H1 (cell line): ENCODE data around the gene FBXL15. TPM values are rescaled to one million over a fixed set of nuclear protein-coding genes. Genes with fewer than 3 reads are reported as not detected.

ENCODE experiments used
- CTCF ChIA-PET: fragments of 300-600 bp; sonication (Branson Sonifier 250); formaldehyde crosslinking; loops from one replicate; lab custom pipeline; 2021; ENCODE audit not compliant: partially characterized antibody; lab: Charles Lee
- POLR2A ChIA-PET: fragments of 300-600 bp; sonication (Branson Sonifier 250); formaldehyde crosslinking; loops from one replicate; lab custom pipeline; 2021; ENCODE audit warnings: inconsistent platforms; ENCODE audit not compliant: partially characterized antibody; lab: Charles Lee
- DNase-seq, 2 experiments: peaks; one replicate each; pipeline versions ENCODE4 v3.0.0 to v3.0.0-alpha.2; 2010 to 2022; ENCODE audit warnings: low spot score in 2 of 2, low read depth in 1 of 2, mixed read lengths in 1 of 2
- FAIRE-seq: peaks from 2 replicates; lab custom pipeline; 2011; peaks lifted over from hg19 to GRCh38; lab: Jason Lieb, UNC
- H2AFZ ChIP-seq: 2 replicates; pipeline ENCODE4 v1.8.1; 2012; ENCODE audit warnings: low read length, inconsistent platforms
- H2AK5ac ChIP-seq: 2 replicates; pipeline ENCODE4 v1.6.1; 2013; ENCODE audit warnings: low read depth, low read length
- H2BK120ac ChIP-seq: replicated peaks from 2 replicates; pipeline ENCODE3; 2013; ENCODE audit warnings: low read depth, low read length, inconsistent platforms
- H2BK12ac ChIP-seq: 2 replicates; pipeline ENCODE4 v1.6.1; 2013; ENCODE audit warnings: low read depth, low read length
- H2BK15ac ChIP-seq: 2 replicates; pipeline ENCODE4 v1.6.1; 2013; ENCODE audit warnings: low read length
- H2BK20ac ChIP-seq: 2 replicates; pipeline ENCODE4 v1.6.1; 2013; ENCODE audit warnings: low read length
- H2BK5ac ChIP-seq: 2 replicates; pipeline ENCODE4 v1.6.1; 2013; ENCODE audit warnings: low read depth, low read length
- H3K14ac ChIP-seq: 2 replicates; pipeline ENCODE4 v1.6.1; 2013; ENCODE audit warnings: inconsistent platforms; ENCODE audit not compliant: insufficient read length
- H3K18ac ChIP-seq: 2 replicates; pipeline ENCODE4 v1.6.1; 2013; ENCODE audit warnings: low read length; ENCODE audit errors: extremely low read depth
- H3K23ac ChIP-seq: 2 replicates; pipeline ENCODE4 v1.6.1; 2013; ENCODE audit warnings: inconsistent platforms; ENCODE audit not compliant: insufficient read length
- H3K23me2 ChIP-seq: 2 replicates; pipeline ENCODE4 v1.6.1; 2013; ENCODE audit warnings: low read depth, low read length
- H3K27ac ChIP-seq: 2 replicates; pipeline ENCODE4 v1.6.1; 2011; ENCODE audit warnings: low read depth, low read length, inconsistent platforms
- H3K27me3 ChIP-seq, 4 experiments: replicated peaks in 1 of 4; 1 replicate in 1 of 4; 2 replicates in 3 of 4; pipeline versions ENCODE4 v1.6.1 to v1.8.1; 2011 to 2013; ENCODE audit warnings: low read length in 3 of 4, mild to moderate bottlenecking in 3 of 4, inconsistent platforms in 2 of 4, mixed read lengths in 2 of 4, moderate library complexity in 1 of 4; ENCODE audit not compliant: control insufficient read depth in 3 of 4, insufficient read depth in 3 of 4; ENCODE audit errors: extremely low read depth in 1 of 4
- H3K36me3 ChIP-seq, 4 experiments: 2 replicates each; pipeline versions ENCODE4 v1.6.1 to v1.8.1; 2011 to 2013; ENCODE audit warnings: mild to moderate bottlenecking in 4 of 4, low read length in 3 of 4, moderate library complexity in 2 of 4, control low read depth in 1 of 4, inconsistent platforms in 1 of 4; ENCODE audit not compliant: insufficient read depth in 4 of 4, control insufficient read depth in 2 of 4
- H3K4ac ChIP-seq: replicated peaks from 2 replicates; pipeline ENCODE3; 2013; ENCODE audit warnings: low read length, low read depth, mixed read lengths, inconsistent platforms; ENCODE audit not compliant: insufficient read length
- H3K4me1 ChIP-seq, 4 experiments: replicated peaks in 1 of 4; 1 replicate in 1 of 4; 2 replicates in 3 of 4; pipeline versions ENCODE4 v1.6.1 to v1.8.1; 2011 to 2013; ENCODE audit warnings: low read length in 3 of 4, inconsistent platforms in 2 of 4, mixed read lengths in 1 of 4; ENCODE audit not compliant: insufficient read depth in 4 of 4, control insufficient read depth in 3 of 4
- H3K4me2 ChIP-seq, 2 experiments: 2 replicates each; pipeline versions ENCODE4 v1.6.1 to v1.8.1; 2011 to 2013; ENCODE audit warnings: low read depth in 2 of 2, low read length in 2 of 2, control low read depth in 1 of 2, inconsistent platforms in 1 of 2, mild to moderate bottlenecking in 1 of 2; ENCODE audit not compliant: insufficient read depth in 1 of 2
- H3K4me3 ChIP-seq, 4 experiments: fragments of 200-600, 300-600 bp in 1 of 4; sonication (generic), shearing (Covaris generic), sonication (Bioruptor Twin) in 1 of 4; 2 replicates each; pipeline versions ENCODE4 v1.5.1 to v1.8.1; 2011 to 2016; ENCODE audit warnings: low read length in 4 of 4, low read depth in 3 of 4, control low read depth in 2 of 4, inconsistent platforms in 2 of 4, mild to moderate bottlenecking in 2 of 4, mixed read lengths in 1 of 4, moderate library complexity in 1 of 4; ENCODE audit not compliant: insufficient read depth in 2 of 4; ENCODE audit errors: extremely low read depth in 1 of 4
- H3K56ac ChIP-seq: replicated peaks from 2 replicates; pipeline ENCODE3; 2013; ENCODE audit warnings: low read depth, mild to moderate bottlenecking, mixed read lengths, low read length, inconsistent platforms; ENCODE audit not compliant: insufficient read length
- H3K79me1 ChIP-seq: 2 replicates; pipeline ENCODE4 v1.6.1; 2013; ENCODE audit warnings: low read depth, low read length, control low read depth
- H3K79me2 ChIP-seq, 2 experiments: 2 replicates each; pipeline versions ENCODE4 v1.6.1 to v1.8.1; 2012 to 2013; ENCODE audit warnings: low read length in 2 of 2, mild to moderate bottlenecking in 2 of 2, inconsistent platforms in 1 of 2; ENCODE audit not compliant: insufficient read depth in 2 of 2, control insufficient read depth in 1 of 2
- H3K9ac ChIP-seq, 4 experiments: replicated peaks in 1 of 4; 1 replicate in 1 of 4; 2 replicates in 3 of 4; pipeline versions ENCODE4 v1.6.1 to v1.8.1; 2011 to 2013; ENCODE audit warnings: low read depth in 3 of 4, low read length in 3 of 4, control low read depth in 2 of 4, mild to moderate bottlenecking in 2 of 4, moderate library complexity in 2 of 4, inconsistent platforms in 1 of 4; ENCODE audit errors: extremely low read depth in 1 of 4
- H3K9me3 ChIP-seq, 2 experiments: 2 replicates each; pipeline versions ENCODE4 v1.6.1 to v1.8.1; 2012 to 2013; ENCODE audit warnings: mild to moderate bottlenecking in 2 of 2, moderate library complexity in 2 of 2, control low read depth in 1 of 2, inconsistent platforms in 1 of 2, low read depth in 1 of 2, low read length in 1 of 2, mixed read lengths in 1 of 2; ENCODE audit not compliant: insufficient read depth in 2 of 2
- H4K20me1 ChIP-seq, 2 experiments: replicated peaks in 1 of 2; 2 replicates each; pipeline versions ENCODE3 to v1.8.1; 2011 to 2013; ENCODE audit warnings: inconsistent platforms in 2 of 2, low read length in 2 of 2, mild to moderate bottlenecking in 1 of 2; ENCODE audit not compliant: insufficient read depth in 2 of 2, control insufficient read depth in 1 of 2
- H4K5ac ChIP-seq: 2 replicates; pipeline ENCODE4 v1.6.1; 2013; ENCODE audit warnings: low read length, low read depth, mixed read lengths, inconsistent platforms; ENCODE audit not compliant: insufficient read length
- H4K8ac ChIP-seq: 2 replicates; pipeline ENCODE4 v1.8.0; 2013; ENCODE audit warnings: mild to moderate bottlenecking, moderate library complexity, low read length, inconsistent platforms; ENCODE audit not compliant: insufficient read depth; ENCODE audit errors: extremely low read depth
- H4K91ac ChIP-seq: replicated peaks from 2 replicates; pipeline ENCODE3; 2013; ENCODE audit warnings: low read length, mixed read lengths, inconsistent platforms; ENCODE audit not compliant: insufficient read length
- BACH1 ChIP-seq: IDR thresholded peaks from 2 replicates; pipeline ENCODE4 v1.6.1; 2012; ENCODE audit warnings: low read length, improper control_type of control experiment
- BCL11A ChIP-seq, 2 experiments: IDR thresholded peaks; one replicate each; pipeline ENCODE4 v1.6.1; 2011; ENCODE audit warnings: low read depth in 2 of 2, low read length in 2 of 2, mild to moderate bottlenecking in 2 of 2
- EGR1 ChIP-seq: IDR thresholded peaks from 2 replicates; pipeline ENCODE4 v1.6.1; 2011; ENCODE audit warnings: low read depth, low read length, borderline replicate concordance
- HDAC2 ChIP-seq, 2 experiments: fragments of 300-600 bp in 1 of 2; sonication (generic) in 1 of 2; IDR thresholded peaks; 2 replicates each; pipeline ENCODE4 v1.6.1; 2011 to 2012; ENCODE audit warnings: low read depth in 2 of 2, low read length in 2 of 2, mild to moderate bottlenecking in 2 of 2, moderate library complexity in 2 of 2, borderline replicate concordance in 1 of 2, inconsistent platforms in 1 of 2
- KDM4A ChIP-seq: IDR thresholded peaks from one replicate; pipeline ENCODE4 v1.7.1; 2012; ENCODE audit warnings: low read depth, mild to moderate bottlenecking, moderate library complexity, low read length, inconsistent platforms; ENCODE audit not compliant: severe bottlenecking
- SP1 ChIP-seq: IDR thresholded peaks from 2 replicates; pipeline ENCODE4 v1.6.1; 2011; ENCODE audit warnings: low read depth, low read length
- SRF ChIP-seq: IDR thresholded peaks from 2 replicates; pipeline ENCODE4 v1.6.1; 2011; ENCODE audit warnings: mild to moderate bottlenecking, low read depth, low read length, moderate library complexity
- TAF7 ChIP-seq: optimal IDR thresholded peaks from 2 replicates; pipeline ENCODE3; 2011; ENCODE audit warnings: low read depth, mild to moderate bottlenecking, inconsistent platforms, low read length, moderate library complexity, borderline replicate concordance
- TEAD4 ChIP-seq: IDR thresholded peaks from 2 replicates; pipeline ENCODE4 v1.6.1; 2012; ENCODE audit warnings: low read depth, low read length, inconsistent platforms, mixed read lengths
- YY1 ChIP-seq: IDR thresholded peaks from 2 replicates; pipeline ENCODE4 v1.6.1; 2011; ENCODE audit warnings: low read depth, mild to moderate bottlenecking, low read length
- WGBS, 2 experiments: shearing (Covaris generic) in 1 of 2; methylation state at CpG; one replicate each; pipeline versions ENCODE4 v1.1.6 to v1.1.7; 2013 to 2015; ENCODE audit warnings: low lambda C conversion rate in 2 of 2, mixed read lengths in 2 of 2, inconsistent platforms in 1 of 2, low coverage in 1 of 2, missing lambda C conversion rate in 1 of 2; ENCODE audit not compliant: insufficient replicate concordance in 2 of 2, insufficient coverage in 1 of 2, insufficient read length in 1 of 2; ENCODE audit errors: extremely low coverage in 1 of 2, missing lambda C conversion rate in 1 of 2; 5-methylcytosine and 5-hydroxymethylcytosine counted together
- polyA plus RNA-seq, 7 experiments: library from polyadenylated mRNA; depleted of rRNA in 3 of 7; stranded (reverse) in 5 of 7; unstranded in 2 of 7; fragments of >200 nt in 5 of 7; fragments of 200-250 nt in 2 of 7; gene quantifications; 1 replicate in 5 of 7; 2 replicates in 1 of 7; 4 replicates in 1 of 7; pipeline versions ENCODE4 v1.2.1 to v1.2.3, GENCODE V29; 2011 to 2013; ENCODE audit warnings: missing spikeins in 2 of 7, mixed read lengths in 2 of 7
- total RNA-seq: library from RNA; stranded (reverse); fragmentation: NEBNext Ultra II Directional; extraction: Animal tissue kit (Norgen Biotek cat#: 25700); gene quantifications from 2 replicates; pipeline ENCODE4 v1.2.1, GENCODE V29; 2021
- TF ChIP-seq, protein P1 (sequence below): IDR thresholded peaks from 2 replicates; pipeline ENCODE4 v1.6.1; 2012; ENCODE audit warnings: inconsistent platforms

Gene FBXL15
- total and polyA plus RNA-seq, 2 of the 8 experiments (the other 6 are each of a cell fraction or from before 2014, with no cell fraction given), result 11.3 to 22.6 TPM

DNA sequence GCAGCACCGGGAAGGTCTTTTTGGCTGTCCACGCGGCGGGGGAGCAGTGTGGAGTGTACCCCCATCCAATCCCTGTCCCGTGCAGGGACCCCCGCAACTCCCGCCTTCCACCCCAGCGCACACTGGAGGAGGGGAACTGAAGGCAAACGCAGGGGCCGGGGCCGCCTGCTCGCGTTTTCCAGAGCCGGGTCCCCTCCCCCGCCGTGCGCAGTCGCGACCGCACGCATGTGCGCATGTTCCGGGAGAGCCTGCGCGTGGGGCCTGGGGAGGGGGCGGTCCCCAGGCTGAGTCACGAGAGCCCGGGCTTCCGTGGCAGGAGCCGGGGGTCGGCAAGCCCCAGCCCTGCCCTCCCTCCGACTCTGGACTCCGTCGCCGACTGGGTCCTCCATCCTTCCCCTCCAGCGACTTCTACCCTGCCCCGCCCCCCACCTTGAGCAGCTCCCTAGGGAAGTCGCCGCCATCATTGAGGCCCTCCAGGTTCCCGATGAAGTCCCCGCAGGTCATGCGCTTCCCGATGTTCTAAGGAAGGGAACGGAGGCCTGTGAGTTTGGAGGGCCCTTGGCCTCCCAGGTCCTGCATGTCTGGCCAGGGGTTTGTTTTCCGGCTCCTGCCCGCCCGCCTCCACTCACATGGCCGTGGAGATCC lies 10.1 kb upstream of the FBXL15 start:
- Histone ChIP-seq H3K36me3 (no peaks in the 10 kb centered on the region), H3K79me2 (no peaks in the 10 kb centered on the region), H3K27ac (no peak overlapping the region), H3K27me3 (peaks cover 17 to 52% (median 50%) of the 10 kb centered on the region in 4 experiments), H3K14ac (no peak overlapping the region), H2BK20ac (no peak overlapping the region), H3K4me2 (peak overlapping the region; percentile 70 to 88), H3K79me1 (no peaks in the 10 kb centered on the region), H2BK5ac (peak overlapping the region; percentile 60; the same call in 1 of the 2 replicates), H3K9ac (peak overlapping the region in 3 of 4 experiments; percentile 7 to 25 (median 8); a peak in 4 of 7 replicates), H2AFZ (peak overlapping the region; percentile 47; the same call in 1 of the 2 replicates), H3K4me1 (peaks cover 9 to 31% (median 22%) of the 10 kb centered on the region in 4 experiments), H3K56ac (no peak overlapping the region), H3K23ac (no peak overlapping the region), H3K18ac (peak overlapping the region; percentile 98), H3K4ac (no peak overlapping the region), H2BK15ac (peak overlapping the region; percentile 84), H3K23me2 (peaks cover 26% of the 10 kb centered on the region), H2BK12ac (peak overlapping the region; percentile 82; the same call in 1 of the 2 replicates), H3K4me3 (peak overlapping the region; percentile 39 to 70 (median 52)), H4K91ac (peak overlapping the region; percentile 31), H2AK5ac (no peak overlapping the region; the same call in 1 of the 2 replicates), H3K9me3 (no peaks in the 10 kb centered on the region), H4K5ac (peak overlapping the region; percentile 24), H2BK120ac (no peak overlapping the region), H4K8ac (peak overlapping the region; percentile 95), H4K20me1 (peaks cover 0 to 3% of the 10 kb centered on the region in 2 experiments)
- DNase-seq (peak in 1 of 2 experiments; percentile 70), FAIRE-seq (no peak)
- ChIA-PET POLR2A (interaction anchor here (0.9 to 4.9 kb wide), 12 partner anchors 8 to 177 kb away, joined by 3 to 51 read pairs (median 8); partner anchors contain the start of genes C10orf95, CUEDC2, FBXL15 and NFKB2), CTCF (interaction anchor here (0.5 to 10.1 kb wide), 15 partner anchors 7 to 1348 kb away, joined by 3 to 205 read pairs (median 4); partner anchors contain the start of genes CUEDC2, NFKB2 and PSD)
- WGBS, 2 experiments, result 16% methylated on average over 22 of the region's 48 CpGs; no CpG with 5 or more reads in 1 of the 2 experiments
- TF ChIP-seq, protein P1, sequence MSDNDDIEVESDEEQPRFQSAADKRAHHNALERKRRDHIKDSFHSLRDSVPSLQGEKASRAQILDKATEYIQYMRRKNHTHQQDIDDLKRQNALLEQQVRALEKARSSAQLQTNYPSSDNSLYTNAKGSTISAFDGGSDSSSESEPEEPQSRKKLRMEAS, result peak; percentile 34; the same call in 1 of the 2 replicates
- TF ChIP-seq KDM4A (peak; percentile 53), BACH1 (peak; percentile 42), HDAC2 (IDR thresholded peaks at IDR 0.05; ENCODE audit: borderline replicate concordance in 1 of 2, low read depth in 2 of 2, low read length in 2 of 2) (0 out of 4 replicates have a peak, but pooled peaks of 1 of the 2 experiments have one; percentile 11), EGR1 (no peak), SP1 (no peak), SRF (no peak), YY1 (peak; percentile 70; the same call in 1 of the 2 replicates), TEAD4 (no peak), BCL11A (IDR thresholded peaks at IDR 0.05; ENCODE audit: low read depth in 2 of 2, low read length in 2 of 2) (no peak), TAF7 (no peak)
